ENCODE measurements around the gene TAAR1.

TAAR1 gene

DNA sequence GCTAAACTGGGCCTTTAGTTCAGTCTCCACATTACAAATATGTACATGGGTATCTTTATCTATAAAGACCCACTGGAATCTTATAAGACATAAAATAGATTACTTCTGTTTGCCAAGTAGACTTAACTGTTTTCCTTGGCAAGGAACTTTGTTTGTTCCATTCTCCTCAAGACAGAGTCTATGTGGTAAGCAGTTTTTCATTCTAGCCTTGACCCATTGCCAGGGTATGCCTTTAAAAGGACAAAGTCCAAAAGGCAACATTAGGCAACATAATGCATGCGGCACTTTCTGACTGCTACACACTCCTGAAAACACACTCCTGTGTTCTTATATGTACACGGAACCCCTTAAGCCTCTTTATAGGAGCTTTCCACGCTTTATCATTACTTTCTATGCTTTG, 34.5 kb upstream of the TAAR1 start:
- no peaks in the 10 kb centered on the region for H3K79me2 ChIP-seq (ENCODE audit: low read length)
- no peak overlapping the region for H3K4me2 ChIP-seq (ENCODE audit: low read depth, low read length)
- no peaks in the 10 kb centered on the region for H3K27me3 ChIP-seq (replicated peaks; ENCODE audit: insufficient read depth, low read length)
- H3F3A ChIP-seq (ENCODE audit: insufficient read depth, low read length), result no peaks in the 10 kb centered on the region
- no peak overlapping the region for H3K27ac ChIP-seq (ENCODE audit: low read length)
- DNase-seq, result no peak
- no peaks in the 10 kb centered on the region for H3K9me3 ChIP-seq (replicated peaks; ENCODE audit: insufficient read depth, low read length)
- no peaks in the 10 kb centered on the region for H3K36me3 ChIP-seq (replicated peaks; ENCODE audit: insufficient read depth, low read length)
- H3K9ac ChIP-seq (ENCODE audit: low read length), result no peak overlapping the region
- TF ChIP-seq EZH2phosphoT487 (IDR thresholded peaks at IDR 0.05; ENCODE audit: low read length) (no peak), EZH2 (optimal IDR thresholded peaks at IDR 0.05; ENCODE audit: low read depth, low read length) (no peak)
- TF ChIP-seq, protein P1, sequence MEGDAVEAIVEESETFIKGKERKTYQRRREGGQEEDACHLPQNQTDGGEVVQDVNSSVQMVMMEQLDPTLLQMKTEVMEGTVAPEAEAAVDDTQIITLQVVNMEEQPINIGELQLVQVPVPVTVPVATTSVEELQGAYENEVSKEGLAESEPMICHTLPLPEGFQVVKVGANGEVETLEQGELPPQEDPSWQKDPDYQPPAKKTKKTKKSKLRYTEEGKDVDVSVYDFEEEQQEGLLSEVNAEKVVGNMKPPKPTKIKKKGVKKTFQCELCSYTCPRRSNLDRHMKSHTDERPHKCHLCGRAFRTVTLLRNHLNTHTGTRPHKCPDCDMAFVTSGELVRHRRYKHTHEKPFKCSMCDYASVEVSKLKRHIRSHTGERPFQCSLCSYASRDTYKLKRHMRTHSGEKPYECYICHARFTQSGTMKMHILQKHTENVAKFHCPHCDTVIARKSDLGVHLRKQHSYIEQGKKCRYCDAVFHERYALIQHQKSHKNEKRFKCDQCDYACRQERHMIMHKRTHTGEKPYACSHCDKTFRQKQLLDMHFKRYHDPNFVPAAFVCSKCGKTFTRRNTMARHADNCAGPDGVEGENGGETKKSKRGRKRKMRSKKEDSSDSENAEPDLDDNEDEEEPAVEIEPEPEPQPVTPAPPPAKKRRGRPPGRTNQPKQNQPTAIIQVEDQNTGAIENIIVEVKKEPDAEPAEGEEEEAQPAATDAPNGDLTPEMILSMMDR (IDR thresholded peaks at IDR 0.05; ENCODE audit: low read length), result no peak
- H2AFZ ChIP-seq (ENCODE audit: low read length), result no peak overlapping the region
- no peak overlapping the region for H3K4me3 ChIP-seq (ENCODE audit: low read length)
- no peaks in the 10 kb centered on the region for H4K20me1 ChIP-seq (ENCODE audit: insufficient read depth, low read length)
- H3K4me1 ChIP-seq (ENCODE audit: low read length), result no peaks in the 10 kb centered on the region
- no peaks in the 10 kb centered on the region for H3K9me2 ChIP-seq (replicated peaks; ENCODE audit: insufficient read depth, low read length)

GRCh38 chr6:132690678-132691077, 31.7 kb upstream of the TAAR1 start:
- Histone ChIP-seq H3K27me3 (replicated peaks; ENCODE audit: insufficient read depth, low read length) (no peaks in the 10 kb centered on the region), H4K20me1 (ENCODE audit: insufficient read depth, low read length) (no peaks in the 10 kb centered on the region), H3K79me2 (ENCODE audit: low read length) (no peaks in the 10 kb centered on the region), H3K4me3 (ENCODE audit: low read length) (no peak overlapping the region), H3K27ac (ENCODE audit: low read length) (no peak overlapping the region), H3K4me2 (ENCODE audit: low read depth, low read length) (no peak overlapping the region), H3K4me1 (ENCODE audit: low read length) (no peaks in the 10 kb centered on the region), H3K36me3 (replicated peaks; ENCODE audit: insufficient read depth, low read length) (no peaks in the 10 kb centered on the region), H3F3A (ENCODE audit: insufficient read depth, low read length) (no peaks in the 10 kb centered on the region), H3K9ac (ENCODE audit: low read length) (no peak overlapping the region), H3K9me2 (replicated peaks; ENCODE audit: insufficient read depth, low read length) (no peaks in the 10 kb centered on the region), H2AFZ (ENCODE audit: low read length) (no peak overlapping the region), H3K9me3 (replicated peaks; ENCODE audit: insufficient read depth, low read length) (no peaks in the 10 kb centered on the region)
- no peak for DNase-seq
- TF ChIP-seq EZH2 (optimal IDR thresholded peaks at IDR 0.05; ENCODE audit: low read depth, low read length), result no peak
- TF ChIP-seq, protein P1 (IDR thresholded peaks at IDR 0.05; ENCODE audit: low read length), result no peak
- TF ChIP-seq EZH2phosphoT487 (IDR thresholded peaks at IDR 0.05; ENCODE audit: low read length), result no peak

- no peaks in the 10 kb centered on the region for H3F3A ChIP-seq (ENCODE audit: insufficient read depth, low read length)
- no peaks in the 10 kb centered on the region for H3K27me3 ChIP-seq (replicated peaks; ENCODE audit: insufficient read depth, low read length)
- H3K79me2 ChIP-seq (ENCODE audit: low read length), result no peaks in the 10 kb centered on the region
- TF ChIP-seq, protein P1 (IDR thresholded peaks at IDR 0.05; ENCODE audit: low read length), result no peak
- TF ChIP-seq EZH2 (optimal IDR thresholded peaks at IDR 0.05; ENCODE audit: low read depth, low read length), result no peak
- no peak for TF ChIP-seq EZH2phosphoT487 (IDR thresholded peaks at IDR 0.05; ENCODE audit: low read length)
- H2AFZ ChIP-seq (ENCODE audit: low read length), result no peak overlapping the region
- no peak for DNase-seq
- no peak overlapping the region for H3K4me2 ChIP-seq (ENCODE audit: low read depth, low read length)
- no peaks in the 10 kb centered on the region for H3K9me3 ChIP-seq (replicated peaks; ENCODE audit: insufficient read depth, low read length)
- H3K36me3 ChIP-seq (replicated peaks; ENCODE audit: insufficient read depth, low read length), result no peaks in the 10 kb centered on the region
- H3K4me3 ChIP-seq (ENCODE audit: low read length), result no peak overlapping the region
- no peaks in the 10 kb centered on the region for H4K20me1 ChIP-seq (ENCODE audit: insufficient read depth, low read length)
- H3K4me1 ChIP-seq (ENCODE audit: low read length), result no peaks in the 10 kb centered on the region
- no peaks in the 10 kb centered on the region for H3K9me2 ChIP-seq (replicated peaks; ENCODE audit: insufficient read depth, low read length)
- H3K9ac ChIP-seq (ENCODE audit: low read length), result no peak overlapping the region
- H3K27ac ChIP-seq (ENCODE audit: low read length), result no peak overlapping the region
Observed at GRCh38 chr6:132687306-132687705, 28.3 kb upstream of the TAAR1 start.

Data from MM.1S (cell line).